ENCODE measurements around the gene CTNNAL1. TPM values are rescaled to one million over a fixed set of nuclear protein-coding genes. Genes with fewer than 3 reads are reported as not detected.

The CTNNAL1 gene
- total RNA-seq, 1 experiment from 2014 or later: 72.0 TPM

- ChIA-PET POLR2A (ENCODE audit: low non-redundant PET) (no interaction called here), CTCF (no interaction called here)
- no peak for TF ChIP-seq EZH2 (IDR thresholded peaks at IDR 0.05; ENCODE audit: borderline replicate concordance, low read depth, low read length, poor library complexity, severe bottlenecking)
- TF ChIP-seq CTCF (conservative IDR thresholded peaks at IDR 0.05; ENCODE audit: low read depth, low read length): no peak
- Histone ChIP-seq H3K9me3 (ENCODE audit: low read depth, low read length, poor library complexity, severe bottlenecking) (no peaks in the 10 kb centered on the region), H3K36me3 (ENCODE audit: insufficient read depth, low read length, poor library complexity, severe bottlenecking) (no peaks in the 10 kb centered on the region), H3K27ac (ENCODE audit: low read depth, low read length, poor library complexity, severe bottlenecking) (no peak overlapping the region), H3K27me3 (replicated peaks; ENCODE audit: insufficient read depth, low read depth, low read length, poor library complexity) (no peaks in the 10 kb centered on the region), H3K4me1 (ENCODE audit: insufficient read depth, low read length, poor library complexity, severe bottlenecking) (no peaks in the 10 kb centered on the region), H3K4me3 (ENCODE audit: low read depth, low read length, poor library complexity, severe bottlenecking) (no peak overlapping the region)
- no TSS peak for BruUV-seq (replicated peaks)
- no peak for DNase-seq (ENCODE audit: low spot score)
- intact Hi-C loops (cut with micrococcal nuclease; ENCODE audit: unreplicated experiment): no loop called here
Observed at GRCh38 chr9:108997112-108997511, 16.2 kb downstream of the CTNNAL1 start.

- Histone ChIP-seq H3K4me1 (ENCODE audit: insufficient read depth, low read length, poor library complexity, severe bottlenecking) (no peaks in the 10 kb centered on the region), H3K36me3 (ENCODE audit: insufficient read depth, low read length, poor library complexity, severe bottlenecking) (no peaks in the 10 kb centered on the region), H3K9me3 (ENCODE audit: low read depth, low read length, poor library complexity, severe bottlenecking) (no peaks in the 10 kb centered on the region), H3K4me3 (ENCODE audit: low read depth, low read length, poor library complexity, severe bottlenecking) (no peak overlapping the region), H3K27me3 (replicated peaks; ENCODE audit: insufficient read depth, low read depth, low read length, poor library complexity) (no peaks in the 10 kb centered on the region), H3K27ac (ENCODE audit: low read depth, low read length, poor library complexity, severe bottlenecking) (no peak overlapping the region)
- ChIA-PET CTCF (no interaction called here), POLR2A (ENCODE audit: low non-redundant PET) (no interaction called here)
- TF ChIP-seq EZH2 (IDR thresholded peaks at IDR 0.05; ENCODE audit: borderline replicate concordance, low read depth, low read length, poor library complexity, severe bottlenecking) (no peak), CTCF (conservative IDR thresholded peaks at IDR 0.05; ENCODE audit: low read depth, low read length) (no peak)
- no TSS peak for BruUV-seq (replicated peaks)
- intact Hi-C loops (cut with micrococcal nuclease; ENCODE audit: unreplicated experiment): no loop called here
- DNase-seq (ENCODE audit: low spot score): no peak
Observed at GRCh38 chr9:108996643-108997042, 16.7 kb downstream of the CTNNAL1 start.

- intact Hi-C loops (cut with micrococcal nuclease; ENCODE audit: unreplicated experiment): no loop called here
- POLR2A ChIA-PET (ENCODE audit: low non-redundant PET): no interaction called here
Observed at GRCh38 chr9:108994695-108995094, 18.6 kb downstream of the CTNNAL1 start.

GRCh38 chr9:108991479-108991878, 21.8 kb downstream of the CTNNAL1 start:
- no peak for TF ChIP-seq EZH2 (IDR thresholded peaks at IDR 0.05; ENCODE audit: borderline replicate concordance, low read depth, low read length, poor library complexity, severe bottlenecking)
- no peak for TF ChIP-seq CTCF (conservative IDR thresholded peaks at IDR 0.05; ENCODE audit: low read depth, low read length)
- no peak overlapping the region for H3K4me3 ChIP-seq (ENCODE audit: low read depth, low read length, poor library complexity, severe bottlenecking)
- no peaks in the 10 kb centered on the region for H3K4me1 ChIP-seq (ENCODE audit: insufficient read depth, low read length, poor library complexity, severe bottlenecking)
- peaks cover 8% of the 10 kb centered on the region for H3K36me3 ChIP-seq (ENCODE audit: insufficient read depth, low read length, poor library complexity, severe bottlenecking)
- ChIA-PET CTCF (no interaction called here), POLR2A (ENCODE audit: low non-redundant PET) (no interaction called here)
- intact Hi-C loops (cut with micrococcal nuclease; ENCODE audit: unreplicated experiment): no loop called here
- no peaks in the 10 kb centered on the region for H3K9me3 ChIP-seq (ENCODE audit: low read depth, low read length, poor library complexity, severe bottlenecking)
- no peak overlapping the region for H3K27ac ChIP-seq (ENCODE audit: low read depth, low read length, poor library complexity, severe bottlenecking)
- no TSS peak for BruUV-seq (replicated peaks)
- H3K27me3 ChIP-seq (replicated peaks; ENCODE audit: insufficient read depth, low read depth, low read length, poor library complexity): no peaks in the 10 kb centered on the region
- no peak for DNase-seq (ENCODE audit: low spot score)

More at GRCh38 chr9:108994695-108995094, 18.6 kb downstream of the CTNNAL1 start:
- DNase-seq (ENCODE audit: low spot score): no peak
- Histone ChIP-seq H3K36me3 (ENCODE audit: insufficient read depth, low read length, poor library complexity, severe bottlenecking) (peaks cover 6% of the 10 kb centered on the region), H3K4me1 (ENCODE audit: insufficient read depth, low read length, poor library complexity, severe bottlenecking) (no peaks in the 10 kb centered on the region), H3K4me3 (ENCODE audit: low read depth, low read length, poor library complexity, severe bottlenecking) (no peak overlapping the region), H3K27me3 (replicated peaks; ENCODE audit: insufficient read depth, low read depth, low read length, poor library complexity) (no peaks in the 10 kb centered on the region), H3K27ac (ENCODE audit: low read depth, low read length, poor library complexity, severe bottlenecking) (no peak overlapping the region), H3K9me3 (ENCODE audit: low read depth, low read length, poor library complexity, severe bottlenecking) (no peaks in the 10 kb centered on the region)
- no peak for TF ChIP-seq EZH2 (IDR thresholded peaks at IDR 0.05; ENCODE audit: borderline replicate concordance, low read depth, low read length, poor library complexity, severe bottlenecking)
- CTCF ChIA-PET: no interaction called here
- no TSS peak for BruUV-seq (replicated peaks)

Data from A673 (cell line).